GM15510 (cell line): ENCODE measurements around the gene GRIN3B.

Source experiments
- POLR2A ChIP-seq: IDR thresholded peaks from 3 replicates; pipeline ENCODE4 v1.6.1; 2011; ENCODE audit warnings: borderline replicate concordance; ENCODE audit not compliant: insufficient read length; ENCODE audit errors: extremely low read depth

The GRIN3B gene, protein sequence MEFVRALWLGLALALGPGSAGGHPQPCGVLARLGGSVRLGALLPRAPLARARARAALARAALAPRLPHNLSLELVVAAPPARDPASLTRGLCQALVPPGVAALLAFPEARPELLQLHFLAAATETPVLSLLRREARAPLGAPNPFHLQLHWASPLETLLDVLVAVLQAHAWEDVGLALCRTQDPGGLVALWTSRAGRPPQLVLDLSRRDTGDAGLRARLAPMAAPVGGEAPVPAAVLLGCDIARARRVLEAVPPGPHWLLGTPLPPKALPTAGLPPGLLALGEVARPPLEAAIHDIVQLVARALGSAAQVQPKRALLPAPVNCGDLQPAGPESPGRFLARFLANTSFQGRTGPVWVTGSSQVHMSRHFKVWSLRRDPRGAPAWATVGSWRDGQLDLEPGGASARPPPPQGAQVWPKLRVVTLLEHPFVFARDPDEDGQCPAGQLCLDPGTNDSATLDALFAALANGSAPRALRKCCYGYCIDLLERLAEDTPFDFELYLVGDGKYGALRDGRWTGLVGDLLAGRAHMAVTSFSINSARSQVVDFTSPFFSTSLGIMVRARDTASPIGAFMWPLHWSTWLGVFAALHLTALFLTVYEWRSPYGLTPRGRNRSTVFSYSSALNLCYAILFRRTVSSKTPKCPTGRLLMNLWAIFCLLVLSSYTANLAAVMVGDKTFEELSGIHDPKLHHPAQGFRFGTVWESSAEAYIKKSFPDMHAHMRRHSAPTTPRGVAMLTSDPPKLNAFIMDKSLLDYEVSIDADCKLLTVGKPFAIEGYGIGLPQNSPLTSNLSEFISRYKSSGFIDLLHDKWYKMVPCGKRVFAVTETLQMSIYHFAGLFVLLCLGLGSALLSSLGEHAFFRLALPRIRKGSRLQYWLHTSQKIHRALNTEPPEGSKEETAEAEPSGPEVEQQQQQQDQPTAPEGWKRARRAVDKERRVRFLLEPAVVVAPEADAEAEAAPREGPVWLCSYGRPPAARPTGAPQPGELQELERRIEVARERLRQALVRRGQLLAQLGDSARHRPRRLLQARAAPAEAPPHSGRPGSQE

DNA sequence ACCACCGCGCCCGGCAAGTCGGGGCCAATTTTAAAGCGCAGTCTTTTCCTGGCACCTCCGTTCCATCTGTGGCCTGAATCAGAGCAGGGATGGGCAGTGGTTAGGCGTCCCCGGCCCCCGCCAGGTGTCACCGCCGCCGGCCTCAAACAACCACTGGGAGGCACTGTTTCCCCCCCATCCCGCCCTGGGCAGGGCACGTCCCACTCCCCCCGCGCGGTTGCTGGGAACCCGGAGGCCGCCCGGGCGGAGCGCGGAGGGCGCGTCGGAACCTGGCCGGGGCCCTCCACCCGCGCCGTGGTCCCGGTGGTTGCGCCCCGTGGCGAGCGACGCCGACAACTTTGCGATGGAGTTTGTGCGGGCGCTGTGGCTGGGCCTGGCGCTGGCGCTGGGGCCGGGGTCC is at the start of gene GRIN3B:
GRIN3B (plus strand) TSS at position 325 of the 400 bp plus-strand sequence; CDS start at position 344, 19 bp downstream.
- no peak for TF ChIP-seq POLR2A

DNA sequence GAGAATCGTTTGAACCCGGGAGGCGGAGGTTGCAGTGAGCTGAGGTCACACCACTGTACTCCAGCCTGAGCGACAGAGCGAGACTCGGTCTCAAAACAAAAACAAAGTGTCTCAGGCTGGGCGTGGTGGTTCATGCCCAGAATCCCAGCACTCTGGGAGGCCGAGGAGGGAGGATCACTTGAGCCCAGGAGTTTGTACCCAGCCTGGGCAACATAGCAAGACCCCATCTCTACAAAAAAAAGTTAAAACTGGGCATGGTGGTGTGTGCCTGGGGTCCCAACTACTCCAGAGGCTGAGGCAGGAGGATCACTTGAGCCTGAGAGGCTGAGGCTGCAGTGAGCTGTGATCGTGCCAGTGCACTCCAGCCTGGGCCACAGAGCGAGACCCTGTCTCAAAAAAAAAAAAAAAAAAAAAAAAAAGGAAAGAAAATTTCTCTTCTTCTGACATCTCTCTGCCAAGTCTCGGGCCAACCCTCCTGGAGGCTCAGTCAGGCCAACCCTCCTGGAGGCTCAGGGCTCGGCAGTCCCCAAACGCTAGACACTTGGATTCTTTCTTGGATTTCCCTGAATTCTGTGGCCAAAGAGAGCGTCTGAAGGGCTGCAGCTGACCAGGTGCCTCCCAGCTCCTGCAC is 48.1 kb upstream of the GRIN3B start:
- TF ChIP-seq POLR2A, result no peak

GRCh38 chr19:952680-953444 is 47.4 kb upstream of the GRIN3B start:
- no peak for TF ChIP-seq POLR2A

GRCh38 chr19:953445-954271 is 46.6 kb upstream of the GRIN3B start:
- TF ChIP-seq POLR2A, result no peak

- no peak for TF ChIP-seq POLR2A
Observed at GRCh38 chr19:954272-954671, 45.9 kb upstream of the GRIN3B start.

DNA sequence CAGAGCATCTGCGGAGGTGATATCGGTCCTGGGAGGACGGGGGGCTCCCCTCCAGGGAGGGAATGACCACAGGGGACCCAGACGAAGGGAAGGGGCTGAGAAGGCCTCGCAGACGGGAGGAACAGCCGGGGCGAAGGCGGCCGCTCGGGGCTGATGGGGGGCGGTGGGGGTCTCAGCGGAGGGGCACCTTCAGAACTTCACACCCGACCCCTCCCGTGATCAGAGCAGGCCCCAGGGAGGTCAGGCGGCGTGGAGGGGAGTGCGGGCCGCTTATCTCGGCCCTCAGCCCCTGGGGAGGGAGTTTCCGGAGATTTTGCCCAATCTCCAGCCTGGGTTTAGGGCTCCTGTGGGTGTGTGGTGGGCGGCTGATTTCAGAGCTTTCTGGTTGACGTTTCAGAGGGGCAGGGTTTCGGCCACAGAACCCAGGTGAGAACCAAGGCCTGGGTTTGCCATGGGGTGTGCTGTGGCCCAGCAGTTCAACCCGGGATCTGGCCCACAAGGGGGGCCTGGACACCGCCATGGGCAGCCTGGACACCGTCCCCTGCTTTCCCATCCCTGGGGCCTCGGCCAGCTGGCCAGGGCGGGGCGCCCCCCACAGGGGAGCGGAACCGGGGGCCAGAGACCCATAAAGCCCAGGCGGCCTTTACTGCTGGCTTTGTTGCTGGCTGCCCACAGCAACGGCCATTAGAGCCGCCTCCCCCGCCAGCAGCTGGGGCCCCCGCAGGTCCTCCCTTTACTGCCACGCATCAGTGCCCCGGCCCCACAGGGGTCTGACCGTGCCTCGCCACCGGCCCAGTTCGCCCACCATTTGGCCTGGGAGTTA is 45.3 kb upstream of the GRIN3B start:
- peak; percentile 49 for TF ChIP-seq POLR2A

DNA sequence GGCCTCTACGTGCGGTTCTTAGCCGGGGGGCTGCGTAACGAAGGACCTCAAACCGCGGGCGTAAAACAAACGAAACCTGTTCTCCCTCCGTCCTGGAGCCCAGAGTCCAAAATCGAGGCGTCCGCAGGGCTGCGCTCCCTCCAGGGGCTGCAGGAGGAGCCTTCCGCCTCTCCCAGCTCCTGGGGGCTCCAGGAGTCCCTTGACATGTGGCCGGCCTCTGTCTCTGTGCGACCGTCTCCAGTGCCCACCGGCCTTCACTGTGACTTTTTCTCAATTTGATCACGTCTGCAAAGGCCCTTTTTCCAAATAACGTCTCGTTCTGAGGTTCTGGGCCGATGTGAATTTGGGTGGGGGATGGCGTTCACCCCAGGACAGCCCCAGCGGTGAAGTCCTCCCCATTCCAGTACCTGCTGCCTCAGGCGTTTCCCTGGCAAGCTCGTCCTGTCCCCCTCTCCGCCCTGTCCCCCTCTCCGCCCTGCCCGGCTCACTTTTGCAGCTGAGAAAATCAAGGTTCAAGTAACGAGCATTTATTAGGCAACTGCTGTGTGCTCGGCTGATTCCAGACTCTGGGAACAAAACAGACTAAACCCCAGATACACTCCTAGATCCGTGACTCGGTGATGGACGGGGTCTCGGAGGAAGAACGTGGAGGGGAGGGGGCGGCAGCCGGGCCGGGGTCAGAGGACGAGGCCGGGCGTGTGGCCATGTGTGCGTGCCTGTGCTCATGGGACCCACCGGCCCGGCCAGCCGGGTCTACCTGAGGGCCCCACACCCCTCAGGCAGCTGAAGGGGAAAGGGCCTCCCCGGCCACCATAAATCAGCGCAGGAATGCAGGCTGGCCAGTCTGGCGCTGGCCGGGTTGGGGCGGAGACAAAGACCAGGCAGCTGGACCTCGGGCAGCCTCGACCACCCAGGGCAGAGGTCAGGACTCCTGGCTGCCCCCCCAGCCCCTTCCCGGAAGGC is 44.1 kb upstream of the GRIN3B start:
- no peak for TF ChIP-seq POLR2A

GRCh38 chr19:956766-957440 is 43.3 kb upstream of the GRIN3B start:
- no peak for TF ChIP-seq POLR2A

- TF ChIP-seq POLR2A, result no peak
Observed at GRCh38 chr19:958967-959855, 41.0 kb upstream of the GRIN3B start.

DNA sequence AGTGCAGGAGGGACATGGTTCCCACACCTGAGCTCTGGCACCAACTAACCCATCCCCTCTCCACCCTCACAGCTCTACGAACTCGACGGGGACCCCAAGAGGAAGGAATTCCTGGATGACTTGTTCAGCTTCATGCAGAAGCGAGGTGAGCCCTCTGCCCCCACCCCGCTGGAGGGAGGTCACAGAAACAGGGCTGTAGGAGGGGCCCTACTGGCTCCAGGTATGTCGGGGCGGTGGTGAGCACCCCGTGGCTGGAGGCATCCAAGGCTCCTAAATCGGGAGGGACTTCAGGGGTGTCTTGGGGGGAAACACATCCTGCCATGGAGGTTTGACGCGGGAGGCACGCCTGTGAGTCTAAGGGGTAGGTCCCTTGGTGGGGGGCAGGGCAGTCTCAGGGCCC is 40.2 kb upstream of the GRIN3B start:
- no peak for TF ChIP-seq POLR2A
